ENCODE measurements around the gene UBQLN3. TPM values are rescaled to one million over a fixed set of nuclear protein-coding genes. Genes with fewer than 3 reads are reported as not detected.

The UBQLN3 gene
- total RNA-seq, 1 donor from 2014 or later = not detected

- Mint-ChIP-seq H3K36me3 (ENCODE audit: low read depth) (no peaks in the 10 kb centered on the region), H3K4me3 (no peak overlapping the region), H3K27ac (ENCODE audit: unreplicated experiment) (no peak overlapping the region), H3K4me1 (no peaks in the 10 kb centered on the region), H3K27me3 (ENCODE audit: low read depth) (peaks cover 4% of the 10 kb centered on the region), H3K9me3 (no peaks in the 10 kb centered on the region)
- peak; percentile 83 for TF ChIP-seq CTCF (conservative IDR thresholded peaks at IDR 0.05)
- DNase-seq (ENCODE audit: low read depth, low spot score) = peak; percentile 44
Measured at GRCh38 chr11:5476186-5476819, 33.5 kb downstream of the UBQLN3 start.

- H3K36me3 Mint-ChIP-seq (ENCODE audit: low read depth) = no peaks in the 10 kb centered on the region
- H3K4me3 Mint-ChIP-seq = no peak overlapping the region
- H3K27ac Mint-ChIP-seq (ENCODE audit: unreplicated experiment) = no peak overlapping the region
- H3K4me1 Mint-ChIP-seq = no peaks in the 10 kb centered on the region
- TF ChIP-seq CTCF (conservative IDR thresholded peaks at IDR 0.05) = no peak
- no peaks in the 10 kb centered on the region for H3K9me3 Mint-ChIP-seq
- DNase-seq (ENCODE audit: low read depth, low spot score) = no peak
- H3K27me3 Mint-ChIP-seq (ENCODE audit: low read depth) = peaks cover 8% of the 10 kb centered on the region
Measured at GRCh38 chr11:5473921-5474320, 35.8 kb downstream of the UBQLN3 start.

GRCh38 chr11:5467527-5467926, 42.2 kb downstream of the UBQLN3 start:
- Mint-ChIP-seq H3K27me3 (ENCODE audit: low read depth) (peaks cover 11% of the 10 kb centered on the region), H3K4me3 (no peak overlapping the region), H3K9me3 (no peaks in the 10 kb centered on the region), H3K27ac (ENCODE audit: unreplicated experiment) (no peak overlapping the region), H3K4me1 (no peaks in the 10 kb centered on the region), H3K36me3 (ENCODE audit: low read depth) (no peaks in the 10 kb centered on the region)
- no peak for DNase-seq (ENCODE audit: low read depth, low spot score)
- TF ChIP-seq CTCF (conservative IDR thresholded peaks at IDR 0.05) = no peak

GRCh38 chr11:5460983-5461621, 48.7 kb downstream of the UBQLN3 start:
- Mint-ChIP-seq H3K27me3 (ENCODE audit: low read depth) (no peaks in the 10 kb centered on the region), H3K4me3 (no peak overlapping the region), H3K4me1 (no peaks in the 10 kb centered on the region), H3K36me3 (ENCODE audit: low read depth) (no peaks in the 10 kb centered on the region), H3K27ac (ENCODE audit: unreplicated experiment) (no peak overlapping the region), H3K9me3 (peaks cover 2% of the 10 kb centered on the region)
- TF ChIP-seq CTCF (conservative IDR thresholded peaks at IDR 0.05) = no peak
- no peak for DNase-seq (ENCODE audit: low read depth, low spot score)

Other genes starting within 250 kb of the UBQLN3 start
- 0.45 and 0.56 TPM in 2 replicates for gene HBE1, start 240.0 kb downstream of the UBQLN3 start, total RNA-seq
- not detected in 2 replicates for gene OR51B4, start 208.0 kb downstream of the UBQLN3 start, total RNA-seq
- gene OR51B2, start 185.7 kb downstream of the UBQLN3 start, total RNA-seq = not detected in 2 replicates
- 0.21 TPM in 1 of 2 replicates, not detected in the other for gene OR51B5, start 166.4 kb downstream of the UBQLN3 start, total RNA-seq
- not detected in 2 replicates for gene OR51B6, start 158.4 kb downstream of the UBQLN3 start, total RNA-seq
- gene OR51M1, start 126.1 kb downstream of the UBQLN3 start, total RNA-seq = not detected in 2 replicates
- not detected in 2 replicates for gene OR51Q1, start 87.8 kb downstream of the UBQLN3 start, total RNA-seq
- not detected in 2 replicates for gene OR51I1, start 68.4 kb downstream of the UBQLN3 start, total RNA-seq
- gene OR51I2, start 60.6 kb downstream of the UBQLN3 start, total RNA-seq = not detected in 2 replicates
- gene OR52D1, start 21.3 kb downstream of the UBQLN3 start, total RNA-seq = not detected in 2 replicates
- gene UBQLNL, start 6.7 kb upstream of the UBQLN3 start, total RNA-seq = 0.09 and 0.20 TPM in 2 replicates
- gene OR52H1, start 38.6 kb upstream of the UBQLN3 start, total RNA-seq = not detected in 2 replicates
- gene OR52B6, start 70.9 kb upstream of the UBQLN3 start, total RNA-seq = not detected in 2 replicates
- gene TRIM6, start 86.7 kb upstream of the UBQLN3 start, total RNA-seq = 11.8 and 13.7 TPM in 2 replicates
- 1.1 TPM in 1 of 2 replicates, not detected in the other for gene TRIM34, start 115.0 kb upstream of the UBQLN3 start, total RNA-seq
- 32.7 and 34.0 TPM in 2 replicates for gene TRIM5, start 175.1 kb upstream of the UBQLN3 start, total RNA-seq
- gene TRIM22, start 179.8 kb upstream of the UBQLN3 start, total RNA-seq = 2.2 and 3.1 TPM in 2 replicates
- gene OR56B1, start 226.5 kb upstream of the UBQLN3 start, total RNA-seq = not detected in 2 replicates
- gene OR52N4, start 244.3 kb upstream of the UBQLN3 start, total RNA-seq = not detected in 2 replicates